Measurements from ENCODE around the gene SORL1. TPM values are rescaled to one million over a fixed set of nuclear protein-coding genes. Genes with fewer than 3 reads are reported as not detected.

SORL1 gene
- total RNA-seq, 1 experiment from 2014 or later, result 68.3 TPM

DNA sequence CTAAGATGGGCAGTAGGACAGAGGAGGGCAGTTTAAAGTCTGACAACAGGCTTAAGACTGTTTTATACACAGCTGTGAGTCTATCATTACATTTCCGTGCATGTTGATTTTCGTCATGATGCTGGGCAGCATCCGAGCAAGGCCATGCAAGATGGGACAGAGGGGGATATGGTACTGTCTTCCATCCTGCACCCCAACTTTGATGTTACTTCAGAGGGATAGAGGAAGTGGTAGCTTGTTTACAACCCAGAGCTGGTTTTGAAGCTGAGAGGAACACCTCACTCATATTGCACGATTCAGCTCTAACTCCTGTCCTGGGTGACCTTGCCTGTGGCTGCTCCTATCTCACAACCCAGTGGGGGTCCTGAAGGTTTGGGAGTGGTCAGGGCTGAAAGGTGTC, 3.0 kb upstream of the SORL1 start:
- no peak overlapping the region for H3K4me3 Mint-ChIP-seq

More for the DNA sequence above, 3.0 kb upstream of the SORL1 start:
- no peaks in the 10 kb centered on the region for H3K9me3 ChIP-seq (ENCODE audit: control insufficient read depth, low read depth, low read length)
- no peak overlapping the region for H3T11ph ChIP-seq (ENCODE audit: low read length)
- H3K79me2 ChIP-seq (ENCODE audit: insufficient read depth, low read length), result peaks cover 9% of the 10 kb centered on the region; the same call in 1 of the 2 replicates
- no peak overlapping the region for H4K5ac ChIP-seq (ENCODE audit: insufficient read length, low read depth, low read length)
- H2BK120ac ChIP-seq (ENCODE audit: low read depth, low read length, poor library complexity, severe bottlenecking), result no peak overlapping the region
- H3K27me3 ChIP-seq (ENCODE audit: insufficient read depth, low read length), result no peaks in the 10 kb centered on the region
- H3K79me1 ChIP-seq (ENCODE audit: insufficient read depth, low read depth, low read length, poor library complexity, severe bottlenecking), result no peaks in the 10 kb centered on the region
- no peak overlapping the region for H3K9ac ChIP-seq (ENCODE audit: extremely low read depth, insufficient read length, low read length)
- no CpG with 5 or more reads among the region's 4 CpGs for WGBS (ENCODE audit: extremely low coverage, insufficient read length, low lambda C conversion rate)
- H3K4ac ChIP-seq (ENCODE audit: low read depth, low read length), result no peak overlapping the region
- H3K4me2 ChIP-seq (ENCODE audit: insufficient read depth, insufficient read length, low read length), result no peak overlapping the region
- no peak overlapping the region for H4K91ac ChIP-seq (ENCODE audit: insufficient read length, low read depth, low read length)
- Mint-ChIP-seq H3K36me3 (ENCODE audit: insufficient read depth in 1 of 3, low read depth in 3 of 3) (peaks cover 0 to 2% (median 0%) of the 10 kb centered on the region in 3 experiments; a peak in 1 of 7 replicates), H3K27ac (no peak overlapping the region), H3K9me3 (no peaks in the 10 kb centered on the region), H3K27me3 (ENCODE audit: low read depth) (peaks cover 13% of the 10 kb centered on the region), H3K4me1 (peaks cover 50 to 62% of the 10 kb centered on the region in 2 experiments)
- H3K18ac ChIP-seq (ENCODE audit: insufficient read length, low read depth, low read length), result no peak overlapping the region
- peaks cover 12% of the 10 kb centered on the region for H3K23me2 ChIP-seq (ENCODE audit: insufficient read length, low read depth, low read length, poor library complexity, severe bottlenecking)
- no peak overlapping the region for H3K56ac ChIP-seq (ENCODE audit: insufficient read length, low read depth, low read length)
- H2AFZ ChIP-seq (ENCODE audit: low read length), result no peak overlapping the region
- H2BK12ac ChIP-seq (ENCODE audit: insufficient read length, low read depth, low read length), result no peak overlapping the region
- H3K23ac ChIP-seq (ENCODE audit: insufficient read length, low read depth, low read length), result no peak overlapping the region
- H3K27ac ChIP-seq (ENCODE audit: insufficient read length, low read depth, low read length), result no peak overlapping the region
- H4K8ac ChIP-seq (replicated peaks; ENCODE audit: insufficient read length, low read depth, low read length), result no peak overlapping the region
- H3K4me1 ChIP-seq (ENCODE audit: insufficient read depth, low read length), result peaks cover 8% of the 10 kb centered on the region; the same call in 1 of the 2 replicates
- no peak overlapping the region for H3K14ac ChIP-seq (ENCODE audit: insufficient read depth, low read length)
- TF ChIP-seq, protein P1, sequence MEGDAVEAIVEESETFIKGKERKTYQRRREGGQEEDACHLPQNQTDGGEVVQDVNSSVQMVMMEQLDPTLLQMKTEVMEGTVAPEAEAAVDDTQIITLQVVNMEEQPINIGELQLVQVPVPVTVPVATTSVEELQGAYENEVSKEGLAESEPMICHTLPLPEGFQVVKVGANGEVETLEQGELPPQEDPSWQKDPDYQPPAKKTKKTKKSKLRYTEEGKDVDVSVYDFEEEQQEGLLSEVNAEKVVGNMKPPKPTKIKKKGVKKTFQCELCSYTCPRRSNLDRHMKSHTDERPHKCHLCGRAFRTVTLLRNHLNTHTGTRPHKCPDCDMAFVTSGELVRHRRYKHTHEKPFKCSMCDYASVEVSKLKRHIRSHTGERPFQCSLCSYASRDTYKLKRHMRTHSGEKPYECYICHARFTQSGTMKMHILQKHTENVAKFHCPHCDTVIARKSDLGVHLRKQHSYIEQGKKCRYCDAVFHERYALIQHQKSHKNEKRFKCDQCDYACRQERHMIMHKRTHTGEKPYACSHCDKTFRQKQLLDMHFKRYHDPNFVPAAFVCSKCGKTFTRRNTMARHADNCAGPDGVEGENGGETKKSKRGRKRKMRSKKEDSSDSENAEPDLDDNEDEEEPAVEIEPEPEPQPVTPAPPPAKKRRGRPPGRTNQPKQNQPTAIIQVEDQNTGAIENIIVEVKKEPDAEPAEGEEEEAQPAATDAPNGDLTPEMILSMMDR (conservative IDR thresholded peaks at IDR 0.05), result no peak
- H2BK20ac ChIP-seq (ENCODE audit: low read depth, low read length, poor library complexity, severe bottlenecking), result no peak overlapping the region
- H4K20me1 ChIP-seq (ENCODE audit: control insufficient read depth, insufficient read depth, insufficient read length), result no peaks in the 10 kb centered on the region
- no peak for DNase-seq
- no peak overlapping the region for H2BK5ac ChIP-seq (ENCODE audit: insufficient read length, low read length)
- no peak overlapping the region for H2AK5ac ChIP-seq (ENCODE audit: insufficient read length, low read length)
- no peak overlapping the region for H2BK15ac ChIP-seq (ENCODE audit: low read depth, low read length)

All from H9 (cell line).